ES-I3 (cell line): ENCODE results near the gene WASF3.

Source experiments
- H3K36me3 ChIP-seq: 2 replicates; pipeline ENCODE4 v1.6.1; 2013; ENCODE audit warnings: mild to moderate bottlenecking, low read length, control low read depth, moderate library complexity; ENCODE audit not compliant: insufficient read depth
- H3K4me1 ChIP-seq: 2 replicates; pipeline ENCODE4 v1.6.1; 2013; ENCODE audit warnings: mild to moderate bottlenecking, control low read depth, low read length; ENCODE audit not compliant: insufficient read depth
- H3K9ac ChIP-seq: 2 replicates; pipeline ENCODE4 v1.6.1; 2013; ENCODE audit warnings: low read depth, mild to moderate bottlenecking, low read length, moderate library complexity
- H3K9me3 ChIP-seq: 2 replicates; pipeline ENCODE4 v1.6.1; 2013; ENCODE audit warnings: mild to moderate bottlenecking, low read length, moderate library complexity; ENCODE audit not compliant: control insufficient read depth, insufficient read depth

Gene WASF3

DNA sequence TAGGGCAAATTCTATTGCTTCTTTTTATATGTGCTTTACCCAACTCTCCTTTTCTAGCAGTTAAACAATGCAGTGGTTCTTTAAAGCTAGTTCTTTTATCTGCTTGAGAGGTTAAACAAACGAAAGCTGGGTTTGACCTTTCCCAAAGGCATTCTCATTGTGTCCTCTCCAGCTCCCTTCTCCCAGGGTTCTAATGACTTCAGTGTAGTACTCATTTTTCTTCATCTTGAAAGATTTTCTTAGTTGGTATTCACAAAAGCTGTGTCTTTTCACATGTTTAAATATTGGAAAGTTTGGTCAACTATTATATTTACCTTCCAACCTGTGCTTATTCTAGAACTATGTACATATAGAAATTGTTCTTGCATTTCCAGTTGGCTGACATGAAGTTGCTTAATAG, 1.5 kb downstream of the WASF3 start:
- Histone ChIP-seq H3K36me3 (no peaks in the 10 kb centered on the region), H3K4me1 (peaks cover 19% of the 10 kb centered on the region), H3K9me3 (no peaks in the 10 kb centered on the region), H3K9ac (no peak overlapping the region)

DNA sequence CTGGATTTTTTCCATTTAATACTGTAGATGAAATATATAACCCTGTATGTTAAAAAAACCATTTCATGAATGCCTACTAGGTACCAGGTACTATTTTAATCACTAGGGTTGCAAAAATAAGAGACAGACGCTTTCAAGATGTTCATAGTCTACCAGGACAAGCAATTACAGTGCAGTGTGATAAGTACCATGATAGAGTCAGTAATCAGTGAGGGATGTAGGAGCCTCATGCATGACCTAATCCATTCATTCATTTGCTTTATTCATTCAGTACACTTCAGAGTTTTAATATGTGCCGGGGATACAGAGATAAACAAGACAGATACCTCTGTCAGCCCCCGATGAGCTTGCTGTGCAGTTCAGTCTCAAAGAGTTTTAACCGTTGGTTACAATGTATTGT, 3.0 kb downstream of the WASF3 start:
- no peaks in the 10 kb centered on the region for H3K9me3 ChIP-seq
- H3K4me1 ChIP-seq, result peaks cover 19% of the 10 kb centered on the region
- no peak overlapping the region for H3K9ac ChIP-seq
- H3K36me3 ChIP-seq, result no peaks in the 10 kb centered on the region

GRCh38 chr13:26561067-26561466, 3.6 kb downstream of the WASF3 start:
- Histone ChIP-seq H3K4me1 (peaks cover 19% of the 10 kb centered on the region), H3K9ac (no peak overlapping the region), H3K36me3 (no peaks in the 10 kb centered on the region), H3K9me3 (no peaks in the 10 kb centered on the region)

DNA sequence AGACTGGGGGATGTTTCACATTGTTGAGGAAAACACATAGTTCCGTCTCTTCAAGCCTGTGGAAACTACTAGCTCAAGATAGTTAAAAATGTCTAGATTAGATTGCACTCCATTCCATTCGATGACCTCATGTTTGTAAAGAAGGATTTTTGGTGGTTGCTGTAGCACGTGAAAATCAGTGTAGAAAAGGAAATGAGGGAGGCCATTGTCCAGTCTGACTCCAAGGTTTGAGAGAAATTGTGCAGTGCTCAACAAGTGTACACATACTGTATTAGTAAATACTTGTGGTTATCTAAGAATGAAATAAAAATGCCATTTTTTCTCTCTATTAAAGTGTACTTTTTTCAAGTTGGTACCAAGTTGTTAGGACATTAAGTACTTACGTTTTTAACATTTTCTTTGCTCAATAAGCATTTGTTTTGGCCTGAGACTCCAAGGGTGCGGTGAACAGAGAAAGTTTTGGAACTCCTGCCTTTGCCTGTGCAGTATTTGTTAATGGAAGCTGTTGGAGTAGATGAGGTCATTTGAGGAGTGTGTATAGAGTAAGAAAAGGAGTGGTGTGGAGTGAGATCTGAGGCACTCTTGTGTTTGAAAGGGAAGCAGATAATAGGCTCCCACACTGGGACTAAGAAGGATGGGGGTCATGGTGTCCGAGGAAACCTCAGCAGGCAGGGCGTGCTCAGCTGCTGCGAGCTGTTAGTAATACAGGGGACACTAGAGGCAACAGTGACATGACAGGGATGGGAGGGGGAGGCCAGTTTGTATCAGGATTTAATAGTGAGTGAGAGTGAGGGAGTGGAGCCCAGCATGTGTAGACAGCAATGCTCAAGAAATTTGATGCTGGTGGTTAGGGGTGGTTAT, 4.4 kb downstream of the WASF3 start:
- peaks cover 19% of the 10 kb centered on the region for H3K4me1 ChIP-seq
- no peak overlapping the region for H3K9ac ChIP-seq
- no peaks in the 10 kb centered on the region for H3K36me3 ChIP-seq
- H3K9me3 ChIP-seq, result no peaks in the 10 kb centered on the region

DNA sequence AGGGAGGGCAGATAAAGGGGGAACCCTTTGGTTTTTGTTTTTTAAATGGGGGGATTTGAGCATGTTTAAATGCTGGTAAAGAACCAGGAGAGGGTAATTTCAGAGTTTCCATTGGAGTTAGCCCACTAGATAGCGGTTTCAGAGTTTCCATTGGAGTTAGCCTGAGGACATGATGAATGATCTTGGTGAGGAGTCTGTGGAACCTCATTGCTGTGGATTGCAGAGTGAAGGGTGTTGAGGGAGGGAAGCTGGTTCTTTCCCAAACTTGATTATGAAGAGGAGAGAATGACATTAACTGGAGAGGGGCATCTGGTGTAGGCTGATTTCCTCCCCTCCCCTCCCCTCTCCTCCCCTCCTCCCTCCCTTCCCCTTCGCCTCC, 5.0 kb downstream of the WASF3 start:
- Histone ChIP-seq H3K9ac (no peak overlapping the region), H3K4me1 (peaks cover 19% of the 10 kb centered on the region), H3K36me3 (no peaks in the 10 kb centered on the region), H3K9me3 (no peaks in the 10 kb centered on the region)

- no peak overlapping the region for H3K9ac ChIP-seq
- H3K9me3 ChIP-seq, result no peaks in the 10 kb centered on the region
- peaks cover 18% of the 10 kb centered on the region for H3K4me1 ChIP-seq
- no peaks in the 10 kb centered on the region for H3K36me3 ChIP-seq
These were observed 6.2 kb downstream of the WASF3 start for GRCh38 chr13:26563713-26564112.

DNA sequence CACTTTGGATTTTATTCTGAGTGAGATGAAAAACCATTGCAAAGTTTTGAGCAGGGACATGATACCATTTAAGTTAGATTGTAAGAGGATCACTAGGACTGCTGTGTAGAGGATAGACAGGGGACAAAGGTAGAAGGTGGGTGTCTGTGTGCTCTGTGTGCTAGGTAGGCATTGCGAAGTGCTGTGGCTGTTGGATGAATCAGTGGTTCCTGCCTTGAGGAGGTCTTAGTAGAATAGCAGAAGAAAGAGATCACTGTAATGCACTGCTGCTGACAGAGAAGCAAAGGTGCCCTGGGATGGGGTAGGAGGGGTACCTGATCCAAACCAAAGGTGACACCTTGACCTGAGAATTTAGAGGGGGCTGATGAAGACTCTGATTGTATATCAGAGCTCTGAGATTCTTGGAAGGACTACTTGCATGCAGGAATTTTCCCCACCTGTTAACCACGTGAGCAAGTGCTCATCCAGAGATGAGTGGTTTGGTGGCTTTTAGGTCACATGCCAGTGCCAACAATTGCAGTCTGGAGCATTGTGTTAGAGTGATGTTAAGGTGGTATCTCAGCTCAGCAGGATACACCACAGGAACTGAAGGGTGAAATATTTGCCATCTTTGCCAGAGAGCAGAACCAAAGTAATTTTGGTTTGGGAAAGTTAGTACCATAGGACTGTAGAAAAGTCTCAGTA, 10.8 kb downstream of the WASF3 start:
- H3K9me3 ChIP-seq, result no peaks in the 10 kb centered on the region; the same call in 1 of the 2 replicates
- H3K9ac ChIP-seq, result no peak overlapping the region
- no peaks in the 10 kb centered on the region for H3K4me1 ChIP-seq
- no peaks in the 10 kb centered on the region for H3K36me3 ChIP-seq

DNA sequence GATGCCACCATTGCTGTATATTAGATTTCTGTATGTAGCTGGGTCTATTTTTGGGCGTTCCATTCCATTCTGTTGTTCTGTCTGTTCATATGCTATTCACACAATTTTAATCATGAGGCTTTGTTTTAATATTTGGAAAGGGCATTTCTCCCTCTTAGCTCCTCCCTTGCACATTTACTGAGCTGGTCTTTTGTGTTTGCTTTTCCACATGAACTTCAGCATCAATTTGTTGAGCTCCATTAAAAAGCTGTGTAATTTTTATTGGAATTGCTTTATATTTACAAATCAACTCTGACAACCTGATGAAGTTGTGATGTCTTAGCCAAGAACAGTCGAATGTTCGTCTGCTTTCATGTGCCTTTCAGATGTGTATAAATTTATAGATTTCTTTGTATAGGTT, 14.0 kb downstream of the WASF3 start:
- Histone ChIP-seq H3K4me1 (no peaks in the 10 kb centered on the region), H3K9ac (no peak overlapping the region), H3K36me3 (no peaks in the 10 kb centered on the region), H3K9me3 (no peaks in the 10 kb centered on the region; the same call in 1 of the 2 replicates)

DNA sequence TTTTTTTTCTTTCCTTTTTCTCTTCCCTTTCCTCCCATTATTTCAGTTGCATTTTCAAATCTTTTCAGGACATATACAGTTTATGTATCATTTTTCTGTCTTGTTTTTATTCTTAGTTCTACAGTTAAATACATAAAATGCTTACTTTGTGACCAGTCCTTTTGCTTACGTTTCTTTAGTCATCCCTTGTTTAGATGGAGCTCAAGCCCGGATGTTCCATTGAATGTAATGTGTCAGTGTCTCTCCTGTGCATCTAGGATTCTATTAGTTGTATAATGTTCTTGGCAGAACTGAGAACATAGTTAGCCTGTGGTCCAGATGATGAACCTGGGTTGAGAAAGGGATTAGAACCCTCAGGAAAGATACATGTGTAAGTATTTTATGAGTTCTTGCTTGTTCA, 17.8 kb downstream of the WASF3 start:
- H3K36me3 ChIP-seq, result no peaks in the 10 kb centered on the region
- H3K4me1 ChIP-seq, result no peaks in the 10 kb centered on the region
- no peak overlapping the region for H3K9ac ChIP-seq
- peaks cover 6% of the 10 kb centered on the region; the same call in 1 of the 2 replicates for H3K9me3 ChIP-seq

DNA sequence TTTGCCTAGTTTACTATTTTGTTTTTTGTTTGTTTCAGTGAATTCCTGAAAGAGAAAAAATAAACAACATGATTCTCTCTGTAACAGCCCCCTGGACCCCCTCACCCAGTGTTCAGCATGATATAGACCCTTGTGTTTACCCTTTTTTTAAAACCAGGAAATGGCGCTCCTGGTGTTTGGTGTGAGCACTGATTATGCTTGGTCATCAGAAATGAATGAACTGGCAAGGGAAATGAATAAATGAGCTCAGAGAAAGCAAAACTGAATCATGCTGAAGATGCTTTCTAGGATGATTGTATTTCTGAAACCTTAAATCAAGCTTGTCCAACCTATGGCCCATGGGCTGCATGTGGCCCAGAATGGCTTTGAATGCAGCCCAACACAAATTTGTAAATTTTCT, 22.1 kb downstream of the WASF3 start:
- Histone ChIP-seq H3K4me1 (peaks cover 14% of the 10 kb centered on the region; the same call in 1 of the 2 replicates), H3K9me3 (peaks cover 6% of the 10 kb centered on the region; the same call in 1 of the 2 replicates)

DNA sequence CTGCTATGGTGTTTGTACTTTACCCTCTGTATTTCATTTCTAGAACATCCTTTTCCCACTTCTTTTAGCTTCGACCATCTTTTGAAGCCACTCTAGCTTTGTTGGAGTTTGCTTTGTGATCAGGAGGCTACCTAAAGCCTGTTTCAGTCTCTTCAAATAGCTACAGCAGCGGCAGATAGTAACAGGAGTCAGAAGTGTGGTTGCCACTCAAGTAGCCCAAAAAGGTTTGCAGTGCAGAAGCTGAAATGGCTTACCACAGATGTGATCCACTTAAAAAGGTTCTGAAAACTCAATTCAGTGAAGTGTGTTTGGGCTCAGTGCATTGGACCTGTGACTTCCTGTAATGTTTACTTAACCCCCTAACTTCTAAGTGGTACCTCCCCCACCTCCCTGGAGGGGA, 26.2 kb downstream of the WASF3 start:
- Histone ChIP-seq H3K4me1 (peaks cover 21% of the 10 kb centered on the region), H3K9me3 (no peaks in the 10 kb centered on the region; the same call in 1 of the 2 replicates), H3K9ac (no peak overlapping the region), H3K36me3 (no peaks in the 10 kb centered on the region)

More for the DNA sequence above, 22.1 kb downstream of the WASF3 start:
- H3K9ac ChIP-seq, result no peak overlapping the region
- H3K36me3 ChIP-seq, result no peaks in the 10 kb centered on the region

- Histone ChIP-seq H3K9me3 (no peaks in the 10 kb centered on the region; the same call in 1 of the 2 replicates), H3K4me1 (peaks cover 21% of the 10 kb centered on the region), H3K36me3 (no peaks in the 10 kb centered on the region), H3K9ac (no peak overlapping the region)
These were observed 27.2 kb downstream of the WASF3 start for GRCh38 chr13:26584713-26585112.

- no peaks in the 10 kb centered on the region for H3K36me3 ChIP-seq
- H3K4me1 ChIP-seq, result peaks cover 21% of the 10 kb centered on the region
- no peaks in the 10 kb centered on the region; the same call in 1 of the 2 replicates for H3K9me3 ChIP-seq
These were observed 27.7 kb downstream of the WASF3 start for GRCh38 chr13:26585136-26585535.

GRCh38 chr13:26587251-26587650, 29.8 kb downstream of the WASF3 start:
- Histone ChIP-seq H3K9ac (no peak overlapping the region), H3K36me3 (no peaks in the 10 kb centered on the region), H3K9me3 (no peaks in the 10 kb centered on the region; the same call in 1 of the 2 replicates), H3K4me1 (peaks cover 29% of the 10 kb centered on the region)

More at GRCh38 chr13:26585136-26585535, 27.7 kb downstream of the WASF3 start:
- no peak overlapping the region; the same call in 1 of the 2 replicates for H3K9ac ChIP-seq

GRCh38 chr13:26589226-26589625, 31.7 kb downstream of the WASF3 start:
- no peaks in the 10 kb centered on the region; the same call in 1 of the 2 replicates for H3K9me3 ChIP-seq
- peaks cover 19% of the 10 kb centered on the region for H3K4me1 ChIP-seq
- no peak overlapping the region for H3K9ac ChIP-seq
- no peaks in the 10 kb centered on the region for H3K36me3 ChIP-seq
